DMS153 treated with DMSO at 0.1 percent for 48 hours (cell line): ENCODE results near the gene CTNNB1.

Experiments used
- DNase-seq: peaks from one replicate; lab custom pipeline; 2025; ENCODE audit not compliant: unreplicated experiment; lab: John Stamatoyannopoulos, UW

CTNNB1 gene

DNA sequence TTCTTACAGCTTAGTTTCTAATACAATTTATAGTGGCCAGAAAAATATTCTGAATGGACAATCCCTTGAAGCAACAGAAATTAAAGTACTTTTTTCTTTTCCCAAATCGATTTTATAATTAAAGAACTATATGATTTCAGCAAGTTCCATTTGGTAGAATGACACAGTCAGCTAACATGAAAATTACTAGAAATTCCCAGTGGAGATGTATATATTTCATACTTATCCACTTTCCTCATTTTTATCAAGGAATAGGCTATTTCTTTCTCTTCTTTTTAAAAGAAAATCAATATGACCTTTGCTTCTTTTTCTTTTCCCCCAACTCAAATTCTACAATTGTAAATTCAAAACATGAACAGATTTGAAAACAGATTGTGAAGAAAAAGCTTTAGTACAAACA is 6.4 kb upstream of the CTNNB1 start:
- DNase-seq, result no peak

DNA sequence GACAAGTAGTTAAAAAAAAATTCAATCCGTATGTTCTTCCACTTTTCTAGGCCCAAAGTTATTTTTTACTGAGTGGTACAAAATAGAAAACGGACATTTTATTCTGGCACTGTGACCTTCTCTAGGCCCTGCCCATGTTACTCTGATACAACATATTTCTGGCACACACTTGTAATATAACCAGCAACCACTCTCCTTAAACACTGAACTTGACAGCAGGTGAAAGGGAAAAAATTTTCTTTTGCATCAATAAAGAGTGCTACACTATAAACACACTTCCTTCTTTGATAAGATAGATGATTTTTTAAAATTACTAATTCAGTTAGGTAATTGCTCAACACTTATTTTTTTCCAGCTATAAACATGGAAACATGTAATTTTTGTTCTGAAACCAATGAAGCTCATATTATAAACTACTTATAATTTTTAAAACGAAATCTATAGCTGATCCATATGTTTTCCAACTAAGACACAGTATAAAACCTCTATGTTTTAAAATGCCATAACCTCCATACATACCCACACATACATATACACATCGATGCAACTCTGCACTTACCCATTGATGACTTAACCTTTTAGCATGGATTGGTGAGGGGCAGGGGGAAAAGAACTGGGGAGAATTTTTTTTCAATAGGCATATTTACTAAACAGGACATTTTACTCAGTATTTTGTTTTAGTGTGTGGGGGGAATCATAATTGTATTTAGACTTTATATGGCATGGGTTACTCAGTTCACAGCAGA is 5.3 kb upstream of the CTNNB1 start:
- no peak for DNase-seq

DNA sequence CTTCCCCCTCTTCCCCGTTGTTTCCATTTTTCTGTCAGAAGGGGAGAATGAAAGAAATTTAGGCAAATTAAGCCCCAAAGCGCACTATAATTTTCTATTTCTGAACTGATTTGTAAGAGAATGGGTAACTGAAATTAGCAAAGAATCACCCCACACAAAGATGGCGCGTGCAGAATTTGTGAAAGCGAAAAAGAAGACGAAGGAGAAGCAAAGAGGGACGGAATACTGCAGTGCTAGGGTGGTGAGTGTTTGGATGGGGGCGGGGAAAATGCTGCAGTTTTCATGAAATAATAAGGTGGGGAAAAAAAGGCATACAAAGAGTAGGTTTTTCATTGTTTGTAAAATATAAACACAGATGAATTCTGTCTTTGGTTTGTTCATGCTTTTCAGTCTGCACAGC is 4.6 kb upstream of the CTNNB1 start:
- DNase-seq, result no peak

DNA sequence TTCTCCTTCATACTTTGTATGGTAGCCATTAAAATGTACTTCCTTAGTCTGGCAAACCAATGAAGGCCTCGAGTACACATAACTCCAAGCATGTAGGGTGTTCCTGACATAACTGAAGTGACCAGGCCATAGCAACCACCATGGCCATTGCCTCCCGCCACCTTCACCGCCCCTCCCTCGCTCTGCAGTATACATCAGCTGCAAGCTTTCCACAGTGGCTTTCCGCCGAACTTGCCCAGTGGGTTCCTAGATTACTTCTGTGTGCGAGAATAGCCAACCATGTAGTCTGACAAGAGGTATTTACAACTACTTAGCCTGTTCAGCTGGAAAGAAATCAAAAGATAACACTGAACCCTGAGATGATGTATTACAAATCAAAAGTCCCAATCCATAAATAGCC is 3.4 kb upstream of the CTNNB1 start:
- no peak for DNase-seq

DNA sequence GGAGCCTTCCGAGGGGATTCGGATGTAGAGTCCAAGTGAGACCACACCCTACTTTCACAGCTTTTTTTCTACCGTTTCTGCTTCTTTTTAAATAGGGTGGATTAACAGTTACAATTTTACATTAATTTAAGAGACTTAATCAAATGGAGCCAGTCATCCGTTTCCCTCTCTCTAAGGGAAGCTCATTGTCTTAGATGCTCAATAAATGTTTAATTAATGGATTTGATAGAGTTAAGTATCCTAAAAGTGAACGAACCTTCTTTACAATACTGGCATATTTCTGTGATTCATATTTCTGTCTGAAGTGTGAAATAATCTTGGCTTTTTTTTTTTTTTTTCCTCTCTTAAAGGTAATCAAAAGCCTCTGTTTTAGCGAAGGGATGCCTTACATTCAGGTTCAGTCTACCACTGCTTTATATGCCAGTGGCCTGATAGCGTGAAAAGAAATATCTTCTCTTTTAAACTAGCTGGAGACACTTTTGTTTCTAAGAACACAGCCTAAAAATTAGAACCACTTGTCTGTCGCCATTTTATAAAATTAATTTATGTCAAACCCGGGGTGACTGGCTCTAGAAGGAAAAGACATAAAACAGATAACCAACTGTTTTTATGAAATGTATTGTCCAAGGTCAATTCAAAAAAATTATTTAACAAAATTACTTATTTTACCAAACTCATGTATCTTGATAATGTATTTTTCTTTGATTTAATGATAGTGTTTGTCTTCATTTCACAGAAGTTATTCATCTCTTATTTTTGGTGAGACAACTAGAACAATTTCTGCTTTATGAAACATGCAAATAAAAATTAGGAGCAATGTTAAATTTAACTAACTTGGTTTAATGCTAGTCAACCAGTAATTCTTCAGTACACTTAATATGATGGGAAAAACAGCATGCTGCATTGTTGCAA is 2.5 kb upstream of the CTNNB1 start:
- no peak for DNase-seq

DNA sequence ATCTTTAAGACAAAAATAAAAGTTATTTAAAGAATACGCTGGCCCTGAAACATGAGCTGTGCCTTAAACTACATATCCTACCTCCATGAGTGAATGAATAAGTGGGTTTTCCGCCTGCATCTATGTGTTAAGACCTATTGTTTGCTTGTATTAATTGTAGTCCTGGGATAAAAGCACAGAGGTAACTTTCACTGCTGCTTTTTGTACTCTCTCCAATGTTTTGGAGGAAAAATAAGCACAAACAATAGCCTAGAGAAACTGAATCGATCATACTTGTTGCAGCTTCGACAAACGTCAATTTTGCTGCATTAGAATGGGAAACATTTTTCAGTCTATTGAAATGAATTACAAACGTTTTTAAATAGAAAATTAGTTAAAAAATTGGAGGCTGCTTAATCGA is 1.3 kb upstream of the CTNNB1 start:
- no peak for DNase-seq

DNA sequence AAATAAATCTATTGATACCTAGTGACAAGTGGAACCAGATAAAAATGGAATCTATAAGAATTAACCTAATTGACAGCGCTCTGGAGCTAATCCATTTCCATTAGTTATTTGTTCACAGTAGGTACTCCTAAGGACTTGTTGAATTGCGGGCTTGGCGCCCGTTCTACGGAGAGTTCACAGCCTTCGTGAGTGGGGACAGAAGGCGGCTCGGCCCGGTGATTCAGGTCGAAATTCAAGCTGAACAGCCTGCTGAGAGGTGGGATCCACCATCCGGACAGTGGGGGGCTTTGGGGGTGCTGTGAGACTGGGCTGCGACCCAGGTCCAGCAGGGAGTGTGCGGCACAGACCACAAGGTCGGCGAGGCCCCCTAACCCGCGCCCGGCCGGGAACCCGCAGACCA is 779 bp upstream of the CTNNB1 start:
- DNase-seq, result no peak

DNA sequence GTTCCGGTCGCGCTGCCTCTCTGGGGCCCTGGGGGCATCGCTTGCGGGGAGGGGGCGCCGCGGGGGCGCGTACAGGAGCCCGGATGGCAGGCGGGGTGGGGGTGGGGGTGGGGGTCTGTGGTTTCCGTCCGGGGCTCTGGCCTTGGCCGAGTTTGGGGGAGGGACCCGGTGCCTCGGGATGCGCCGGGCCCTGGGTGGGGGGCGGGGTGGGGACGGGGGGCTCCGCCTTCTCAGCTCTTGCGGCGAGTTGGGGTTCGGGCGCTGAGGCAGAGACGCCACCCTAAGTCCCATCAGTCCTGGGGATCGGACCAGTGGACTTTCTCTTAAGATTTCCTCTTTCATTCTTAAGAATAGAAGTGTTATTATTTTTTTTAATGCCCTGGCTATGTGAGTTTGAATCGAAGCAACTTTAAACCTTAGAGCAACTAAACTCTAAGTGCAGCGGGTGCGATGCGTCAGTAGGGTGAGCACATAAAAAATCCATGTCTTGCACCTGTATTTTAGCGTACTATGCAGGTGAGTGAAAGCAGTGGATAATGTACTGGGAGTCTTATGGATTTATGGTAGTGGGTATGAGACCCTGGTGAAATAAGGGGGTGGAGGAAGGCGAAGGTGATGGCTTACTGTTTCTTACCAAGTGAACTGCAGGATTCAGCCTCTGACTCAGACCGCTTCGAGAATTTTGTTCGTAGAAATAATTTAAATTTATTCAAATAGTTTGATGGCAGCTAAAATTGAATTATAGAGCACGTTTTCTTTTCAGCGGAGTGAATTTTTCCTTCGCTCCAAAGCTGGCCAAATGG is 762 bp downstream of the CTNNB1 start:
- no peak for DNase-seq

DNA sequence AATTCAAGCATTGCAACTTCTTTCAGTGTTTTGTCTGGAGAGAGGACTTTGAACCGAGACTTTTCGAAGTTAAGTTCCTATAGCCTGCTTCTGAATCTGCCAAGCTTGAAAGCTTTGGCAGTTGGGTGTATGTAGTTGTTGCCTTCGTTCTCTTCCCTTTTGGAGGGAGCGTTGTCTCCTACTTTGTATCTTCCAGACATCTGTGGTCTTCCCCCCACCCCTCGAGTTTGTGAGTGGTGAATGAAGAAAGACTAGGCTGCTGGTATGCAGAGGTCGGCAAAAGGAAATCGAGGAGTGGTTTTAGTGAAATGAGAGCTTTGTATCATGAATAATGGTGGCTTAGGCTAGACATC is 1.3 kb downstream of the CTNNB1 start:
- no peak for DNase-seq

DNA sequence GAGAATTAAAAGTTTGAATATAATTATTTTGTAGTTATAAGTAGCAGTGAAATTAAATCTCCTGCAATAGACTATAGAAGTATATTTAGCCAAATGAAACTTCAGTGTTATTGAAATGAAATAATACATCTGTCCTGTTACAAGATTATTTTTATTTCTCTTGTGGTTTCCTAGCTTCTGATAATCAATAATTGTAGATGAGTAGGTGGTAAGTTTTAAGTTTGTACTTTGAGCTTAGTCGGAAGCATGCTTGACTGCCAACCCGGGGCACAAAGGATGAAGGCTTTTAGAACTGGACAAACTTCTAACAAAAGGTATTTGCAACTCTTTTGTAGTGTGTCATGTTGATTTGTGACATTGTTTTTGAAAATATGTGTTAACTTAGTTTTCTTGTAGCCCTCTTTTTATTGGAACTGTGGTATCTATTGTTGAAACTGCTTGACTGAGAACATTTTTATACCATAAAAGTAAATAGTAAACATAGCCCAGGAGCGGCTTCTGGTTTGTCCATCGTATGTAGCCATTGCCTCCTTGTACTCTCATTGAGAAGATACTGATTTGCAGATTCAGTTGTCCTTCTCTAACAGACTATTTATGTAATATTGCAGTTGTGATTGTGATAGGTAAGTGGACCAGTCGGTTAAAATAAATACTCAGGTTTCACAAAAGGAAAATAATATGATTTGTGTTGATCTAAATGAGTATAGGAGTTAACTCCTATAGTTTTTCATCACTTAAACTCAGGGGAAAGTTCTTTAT is 2.9 kb downstream of the CTNNB1 start:
- no peak for DNase-seq

DNA sequence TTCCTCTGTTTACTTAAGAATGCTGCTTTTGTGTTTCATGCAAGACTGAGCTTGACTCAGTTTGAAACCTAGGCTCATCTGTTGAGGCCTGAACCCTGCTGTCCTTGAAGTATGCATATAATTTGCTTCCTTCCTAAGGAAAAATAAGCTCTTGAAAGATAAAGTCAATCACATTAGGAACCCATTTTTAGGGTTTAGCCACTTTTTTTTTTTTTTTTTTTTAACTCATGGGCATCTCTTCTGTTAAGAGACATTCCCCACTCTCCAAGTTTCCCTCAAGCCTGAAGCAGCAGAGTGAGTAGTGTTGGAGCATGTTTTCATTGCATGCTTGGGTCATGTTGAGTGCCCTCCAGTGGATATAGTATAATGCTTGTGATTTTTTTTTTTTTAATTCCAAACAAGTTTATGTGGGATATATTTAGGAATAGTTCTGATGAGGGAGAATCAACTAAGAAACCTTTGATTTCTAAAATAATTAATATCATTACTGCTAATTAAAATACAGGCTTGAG is 3.6 kb downstream of the CTNNB1 start:
- DNase-seq, result no peak

DNA sequence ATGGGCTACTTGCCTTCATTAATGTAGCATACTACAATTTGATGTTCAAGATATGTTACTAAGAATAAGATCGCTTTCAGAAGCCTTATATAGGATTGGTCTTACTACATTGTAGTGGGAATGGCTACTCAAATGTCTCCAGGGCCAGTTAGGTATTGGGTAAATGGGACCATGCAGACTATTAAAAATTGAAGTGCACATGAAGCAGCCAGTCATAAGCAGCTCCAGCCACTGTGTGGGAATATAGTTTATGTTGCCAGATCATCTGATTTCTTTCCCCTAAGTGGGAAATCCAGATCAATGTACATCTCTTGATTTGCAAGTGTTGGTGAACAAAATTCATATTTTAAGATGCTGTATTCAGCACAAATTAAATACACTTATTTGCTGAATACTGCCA is 5.1 kb downstream of the CTNNB1 start:
- no peak for DNase-seq

DNA sequence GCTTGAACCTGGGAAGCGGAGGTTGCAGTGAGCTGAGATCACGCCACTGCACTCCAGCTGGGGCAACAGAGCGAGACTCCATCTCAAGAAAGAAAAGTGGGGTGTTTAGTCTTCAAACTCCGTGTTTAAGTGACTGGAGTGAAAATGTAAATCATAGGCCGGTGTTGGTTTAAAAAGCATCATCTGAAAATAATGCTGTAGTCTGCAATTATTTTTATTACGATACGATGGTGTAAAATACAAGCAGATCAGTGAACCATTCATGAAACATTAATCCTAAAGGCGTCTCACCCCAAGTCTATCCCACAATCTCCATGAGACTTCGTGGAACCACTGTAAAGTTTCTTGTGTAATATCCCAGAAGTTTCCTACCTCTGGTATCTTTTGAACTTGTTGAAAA is 6.3 kb downstream of the CTNNB1 start:
- DNase-seq, result no peak

DNA sequence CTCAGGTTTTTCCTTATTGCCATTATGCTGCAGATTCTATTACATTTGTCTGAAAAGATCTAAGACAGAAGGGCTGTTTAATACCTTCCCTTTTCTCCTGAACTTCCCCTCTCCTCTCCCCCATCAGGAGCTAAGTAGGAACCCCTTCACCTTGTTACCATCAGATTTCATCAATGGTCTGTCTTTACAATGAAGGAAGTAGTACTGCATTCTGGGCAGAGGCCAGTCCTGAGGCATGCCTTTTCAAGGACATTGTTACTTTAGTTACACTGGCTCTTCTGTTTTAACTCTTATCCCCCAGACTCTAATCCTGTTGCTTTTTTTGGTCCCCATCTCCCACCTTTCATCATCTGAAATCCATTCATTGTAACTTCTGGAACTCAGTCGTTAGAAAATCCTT is 8.1 kb downstream of the CTNNB1 start:
- no peak for DNase-seq

DNA sequence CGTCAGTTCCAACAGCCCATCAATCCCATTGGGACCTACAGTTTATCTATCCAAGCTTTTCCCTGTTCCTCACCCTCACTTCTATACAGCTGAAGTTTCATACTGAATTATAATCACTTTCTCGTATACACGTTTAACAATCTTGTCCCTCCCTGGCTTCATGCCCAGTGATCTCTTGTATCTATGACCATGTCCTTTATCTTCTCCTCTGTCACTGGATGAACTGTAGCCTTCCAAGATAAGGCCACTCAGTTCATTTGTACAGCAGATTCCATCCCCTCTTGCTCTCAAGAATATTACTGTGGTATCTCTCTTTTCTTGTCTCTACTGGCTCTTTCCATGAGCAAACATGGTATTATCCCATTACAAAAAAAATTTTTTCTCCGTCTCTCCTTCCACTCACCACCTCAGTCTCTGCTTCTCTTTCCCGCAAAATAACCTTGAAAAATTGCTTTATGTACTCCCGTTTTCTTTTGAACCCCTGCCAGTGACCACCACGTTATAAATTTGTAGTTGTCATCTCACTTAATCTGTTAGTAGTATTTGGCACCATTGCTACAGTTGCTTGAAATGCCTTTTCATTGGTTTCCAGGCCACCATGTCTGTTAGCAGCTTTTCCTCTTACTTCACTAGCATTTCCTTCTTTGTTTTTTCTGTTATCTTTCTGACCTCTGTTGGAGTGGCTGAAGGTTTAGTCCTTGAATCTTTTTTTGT is 9.4 kb downstream of the CTNNB1 start:
- no peak for DNase-seq

DNA sequence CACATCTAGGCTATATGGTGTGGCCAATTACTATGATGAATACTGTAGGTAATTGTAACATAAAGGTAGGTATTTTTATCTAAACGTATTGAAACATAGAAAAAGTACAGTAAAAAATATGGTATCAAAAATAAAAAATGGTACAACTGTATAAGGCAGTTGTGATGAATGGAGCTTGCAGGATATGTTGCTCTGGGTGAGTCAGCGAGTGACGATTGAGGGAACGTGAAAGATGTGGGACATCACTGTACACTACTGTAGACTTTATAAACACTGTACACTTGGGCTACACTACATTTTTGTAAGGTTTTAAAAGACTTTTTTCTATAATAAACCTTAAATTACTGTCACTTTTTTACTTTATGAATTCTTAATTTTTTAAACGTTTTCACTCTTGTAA is 10.3 kb downstream of the CTNNB1 start:
- no peak for DNase-seq

DNA sequence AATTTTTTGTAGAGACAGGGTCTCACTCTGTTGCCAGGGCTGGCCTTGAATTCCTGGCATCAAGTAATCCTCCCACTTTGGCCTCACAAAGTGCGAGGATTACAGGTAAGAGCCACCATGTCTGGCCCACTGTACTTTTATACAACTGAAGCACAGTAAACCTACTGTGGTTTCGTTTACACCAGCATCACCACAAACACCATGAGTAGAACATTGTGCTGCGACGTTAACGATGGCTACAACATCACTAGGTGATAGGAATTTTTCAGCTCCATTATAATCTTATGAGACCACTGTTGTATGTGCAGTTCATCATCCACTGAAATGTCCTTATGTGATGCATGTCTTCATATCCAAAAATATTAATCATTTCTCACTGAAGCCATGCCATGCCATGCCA is 11.7 kb downstream of the CTNNB1 start:
- DNase-seq, result no peak

DNA sequence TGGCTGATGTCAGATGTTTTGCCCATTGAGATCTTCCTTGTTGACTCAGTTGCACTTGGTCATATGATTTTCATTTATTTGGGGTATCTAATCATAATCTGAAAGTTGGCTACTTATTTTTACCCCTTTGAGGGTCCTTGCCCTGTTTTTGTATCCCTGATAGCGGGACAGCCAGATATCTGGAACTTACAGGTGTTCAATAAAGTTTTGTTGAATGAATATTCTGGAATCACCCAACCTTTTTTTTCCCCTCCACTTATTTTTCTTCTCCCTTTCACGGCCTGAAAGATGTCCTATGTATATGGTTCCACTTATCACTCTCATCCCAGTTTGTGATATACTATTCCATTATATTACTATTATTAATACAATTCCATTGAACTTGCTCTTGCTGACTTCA is 12.8 kb downstream of the CTNNB1 start:
- no peak for DNase-seq

DNA sequence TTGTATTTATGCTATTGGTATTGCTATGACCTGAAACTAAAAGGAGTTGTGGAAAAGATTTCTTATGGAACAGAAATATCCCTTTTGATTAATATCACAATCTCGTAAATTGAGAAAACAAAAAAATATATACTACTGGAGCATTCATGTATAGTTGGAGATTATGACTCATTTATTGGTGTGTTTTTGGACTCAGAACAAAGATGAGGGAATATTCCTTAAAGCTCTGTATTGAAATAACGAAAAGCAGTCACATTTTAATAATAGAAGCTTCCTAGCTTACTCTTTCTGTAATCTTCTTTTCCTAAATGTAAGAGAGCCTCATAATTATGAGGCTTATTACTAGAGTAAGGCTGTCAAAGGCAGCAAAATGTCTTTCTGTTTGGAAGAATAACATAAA is 14.3 kb downstream of the CTNNB1 start:
- no peak for DNase-seq

DNA sequence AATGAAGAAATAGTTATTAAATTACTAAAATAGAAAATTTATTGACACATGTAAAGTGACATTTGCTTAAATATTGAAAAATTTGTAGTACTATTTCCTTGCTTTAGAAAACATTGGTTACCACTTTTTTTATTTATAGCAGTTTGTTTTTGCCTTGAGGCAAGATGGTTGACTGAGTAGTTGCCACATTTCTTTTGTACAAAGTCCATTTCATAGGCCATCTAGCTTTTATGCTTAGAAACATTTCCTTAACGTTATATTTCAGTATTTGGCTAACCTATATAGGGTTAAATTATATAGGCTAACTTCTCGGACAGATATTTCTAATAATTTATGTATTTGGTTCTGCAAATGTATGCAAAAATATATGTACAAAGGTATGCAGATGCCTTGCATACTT is 17.1 kb downstream of the CTNNB1 start:
- DNase-seq, result no peak
